ENCODE measurements around the gene APEH.

APEH gene

GRCh38 chr3:49732597-49732996, 58.4 kb downstream of the APEH start:
- DNase-seq, result no peak

GRCh38 chr3:49733551-49733950, 59.4 kb downstream of the APEH start:
- DNase-seq, result no peak

Measured in left hindlimb (tissue), 1 donor.